Breast epithelium (tissue), 4 donors: Measurements from ENCODE around the gene NADSYN1. TPM values are rescaled to one million over a fixed set of nuclear protein-coding genes. Genes with fewer than 3 reads are reported as not detected.

Experiments
- DNase-seq, 2 donors: peaks; one replicate each; pipeline ENCODE4 v3.0.0-alpha.2; 2019; ENCODE audit warnings: low spot score in 2 of 2
- H3K27ac ChIP-seq, 2 donors: fragments of 200-600 bp; sonication (generic) in 1 of 2; one replicate each; pipeline ENCODE4 v1.5.1; 2016 to 2019; ENCODE audit warnings: mild to moderate bottlenecking in 1 of 2
- H3K27me3 ChIP-seq, 2 donors: fragments of 200-600 bp; sonication (generic) in 1 of 2; one replicate each; pipeline versions ENCODE4 v1.5.1 to v1.6.0; 2017 to 2019; ENCODE audit warnings: control low read depth in 1 of 2, mild to moderate bottlenecking in 1 of 2
- H3K36me3 ChIP-seq: fragments of 200-600 bp; one replicate; pipeline ENCODE4 v1.5.1; 2019
- H3K4me1 ChIP-seq, 2 donors: fragments of 200-600 bp; sonication (generic); one replicate each; pipeline ENCODE4 v1.5.1; 2016 to 2019; ENCODE audit warnings: control low read depth in 1 of 2
- H3K4me3 ChIP-seq, 3 donors: fragments of 200-600 bp; sonication (generic); 1 replicate in 2 of 3; 2 replicates in 1 of 3; pipeline ENCODE4 v1.5.1; 2016 to 2019; ENCODE audit warnings: mild to moderate bottlenecking in 3 of 3, moderate library complexity in 2 of 3
- H3K9me3 ChIP-seq, 2 donors: fragments of 200-600 bp; sonication (generic) in 1 of 2; one replicate each; pipeline ENCODE4 v1.5.1; 2016 to 2019; ENCODE audit warnings: control low read depth in 1 of 2
- CTCF ChIP-seq, 3 donors: fragments of 450-650 bp; IDR thresholded peaks; one replicate each; pipeline ENCODE4 v1.5.1; 2016 to 2017; ENCODE audit warnings: antibody characterized with exemption in 3 of 3, mild to moderate bottlenecking in 3 of 3, moderate library complexity in 3 of 3
- POLR2A ChIP-seq: fragments of 450-650 bp; IDR thresholded peaks from one replicate; pipeline ENCODE4 v1.6.1; 2016; ENCODE audit warnings: antibody characterized with exemption, mild to moderate bottlenecking, moderate library complexity
- POLR2AphosphoS5 ChIP-seq, 3 donors: sonication (generic); formaldehyde crosslinking; IDR thresholded peaks; one replicate each; pipeline ENCODE4 v1.6.1; 2017; ENCODE audit warnings: antibody characterized with exemption in 3 of 3
- intact Hi-C: fragments of 100-400 bp; cut with DNase I; formaldehyde crosslinking; loops from one replicate; pipeline ENCODE4 v1.15.1; 2023; ENCODE audit warnings: low total_unique reads
- total RNA-seq, 3 donors: library from RNA; depleted of rRNA; stranded (reverse); fragments of >200 nt; gene quantifications; one replicate each; pipeline ENCODE4 v1.1.0, GENCODE V29; 2016

NADSYN1 gene
- total RNA-seq, 3 donors from 2014 or later = 58.6 to 83.6 (median 70.5) TPM

GRCh38 chr11:71452199-71453036, 585 bp upstream of the NADSYN1 start:
- no peak for TF ChIP-seq CTCF (IDR thresholded peaks at IDR 0.05)
- no peak for TF ChIP-seq POLR2AphosphoS5 (IDR thresholded peaks at IDR 0.05)
- no peak for TF ChIP-seq POLR2A
- peak overlapping the region; percentile 65 to 78 for H3K27ac ChIP-seq
- peaks cover 0 to 6% of the 10 kb centered on the region in 2 donors for H3K4me1 ChIP-seq
- peak in 1 of 2 donors; percentile 41 for DNase-seq
- peak overlapping the region; percentile 84 to 95 (median 86) for H3K4me3 ChIP-seq
- no peaks in the 10 kb centered on the region for H3K9me3 ChIP-seq
- H3K36me3 ChIP-seq = peaks cover 3% of the 10 kb centered on the region
- H3K27me3 ChIP-seq = no peaks in the 10 kb centered on the region
- intact Hi-C loops = no loop called here

- TF ChIP-seq POLR2A (no peak), POLR2AphosphoS5 (IDR thresholded peaks at IDR 0.05) (no peak), CTCF (IDR thresholded peaks at IDR 0.05) (no peak)
- DNase-seq = no peak
- H3K4me1 ChIP-seq = peaks cover 0 to 6% of the 10 kb centered on the region in 2 donors
- no peaks in the 10 kb centered on the region for H3K27me3 ChIP-seq
- H3K27ac ChIP-seq = no peak overlapping the region
- H3K4me3 ChIP-seq = peak overlapping the region; percentile 84 to 95 (median 86)
- intact Hi-C loops = no loop called here
- no peaks in the 10 kb centered on the region for H3K9me3 ChIP-seq
- peaks cover 3% of the 10 kb centered on the region for H3K36me3 ChIP-seq
Measured at GRCh38 chr11:71453918-71454304, 908 bp downstream of the NADSYN1 start.

GRCh38 chr11:71454470-71455113, 1.6 kb downstream of the NADSYN1 start:
- no peaks in the 10 kb centered on the region for H3K27me3 ChIP-seq
- peak in 1 of 3 donors; percentile 27 for TF ChIP-seq CTCF (IDR thresholded peaks at IDR 0.05)
- TF ChIP-seq POLR2AphosphoS5 (IDR thresholded peaks at IDR 0.05) = no peak
- TF ChIP-seq POLR2A = no peak
- no peaks in the 10 kb centered on the region for H3K9me3 ChIP-seq
- no peak for DNase-seq
- H3K4me1 ChIP-seq = peaks cover 0 to 5% of the 10 kb centered on the region in 2 donors
- intact Hi-C loops = no loop called here
- H3K36me3 ChIP-seq = peaks cover 8% of the 10 kb centered on the region
- no peak overlapping the region for H3K27ac ChIP-seq
- peak overlapping the region in 1 of 3 donors; percentile 86 for H3K4me3 ChIP-seq

GRCh38 chr11:71456294-71456693, 3.3 kb downstream of the NADSYN1 start:
- TF ChIP-seq POLR2AphosphoS5 (IDR thresholded peaks at IDR 0.05) = no peak
- no peak for TF ChIP-seq CTCF (IDR thresholded peaks at IDR 0.05)
- TF ChIP-seq POLR2A = no peak
- no peak overlapping the region for H3K4me3 ChIP-seq
- intact Hi-C loops = no loop called here
- no peak overlapping the region for H3K27ac ChIP-seq
- H3K9me3 ChIP-seq = no peaks in the 10 kb centered on the region
- no peaks in the 10 kb centered on the region for H3K27me3 ChIP-seq
- H3K36me3 ChIP-seq = peaks cover 12% of the 10 kb centered on the region
- DNase-seq = no peak
- no peaks in the 10 kb centered on the region for H3K4me1 ChIP-seq

GRCh38 chr11:71456831-71457230, 3.8 kb downstream of the NADSYN1 start:
- DNase-seq = no peak
- intact Hi-C loops = no loop called here
- Histone ChIP-seq H3K27me3 (no peaks in the 10 kb centered on the region), H3K4me3 (no peak overlapping the region), H3K4me1 (no peaks in the 10 kb centered on the region), H3K9me3 (no peaks in the 10 kb centered on the region), H3K27ac (no peak overlapping the region), H3K36me3 (peaks cover 12% of the 10 kb centered on the region)
- no peak for TF ChIP-seq CTCF (IDR thresholded peaks at IDR 0.05)
